Mesodermal cell (in vitro differentiated cells): ENCODE results near the gene TFCP2.

ENCODE experiments used
- H3K27ac ChIP-seq: 2 replicates; pipeline ENCODE4 v1.7.0; 2013; ENCODE audit warnings: mild to moderate bottlenecking, low read depth, low read length, moderate library complexity; ENCODE audit not compliant: severe bottlenecking
- H3K36me3 ChIP-seq: 2 replicates; pipeline ENCODE4 v1.7.1; 2013; ENCODE audit warnings: mild to moderate bottlenecking, low read length, moderate library complexity; ENCODE audit not compliant: control insufficient read depth, insufficient read depth
- H3K4me1 ChIP-seq: one replicate; pipeline ENCODE4 v1.7.1; 2013; ENCODE audit warnings: mild to moderate bottlenecking, low read length; ENCODE audit not compliant: insufficient read depth, control insufficient read depth, poor library complexity, severe bottlenecking
- H3K4me3 ChIP-seq: 2 replicates; pipeline ENCODE4 v1.7.0; 2013; ENCODE audit warnings: low read length, control low read depth, mild to moderate bottlenecking; ENCODE audit not compliant: insufficient read depth, poor library complexity, severe bottlenecking; ENCODE audit errors: extremely low read depth
- H3K9me3 ChIP-seq: 2 replicates; pipeline ENCODE4 v1.7.1; 2013; ENCODE audit warnings: mild to moderate bottlenecking, low read length, moderate library complexity; ENCODE audit not compliant: control insufficient read depth
- WGBS, 2 experiments: methylation state at CpG; one replicate each; pipeline ENCODE4 v1.1.5; 2013; ENCODE audit warnings: missing lambda C conversion rate in 2 of 2; ENCODE audit not compliant: insufficient coverage in 2 of 2; 5-methylcytosine and 5-hydroxymethylcytosine counted together

The TFCP2 gene

DNA sequence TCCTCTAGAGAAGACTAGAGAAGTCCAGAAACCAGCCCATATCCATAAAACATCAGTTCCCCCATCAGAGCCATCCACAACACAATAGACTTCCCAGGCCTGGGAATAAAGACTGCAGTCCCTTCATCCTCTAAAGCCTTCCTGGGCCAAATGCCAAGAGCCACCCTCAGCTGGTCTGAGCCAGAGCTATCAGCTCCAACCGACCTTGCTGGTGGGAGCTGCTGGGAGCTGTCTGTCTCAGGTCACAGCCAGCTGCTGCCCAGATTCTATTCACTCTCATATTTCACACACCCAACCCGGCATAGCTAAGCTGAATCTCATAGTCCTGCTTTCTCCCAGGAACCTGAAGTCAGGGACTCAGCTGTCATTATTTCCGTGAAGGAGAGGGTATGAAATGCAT is 10.9 kb upstream of the TFCP2 start:
- 58 to 63% methylated on average over 1 to 2 of the region's 3 CpGs for WGBS, 2 experiments
- Histone ChIP-seq H3K4me1 (no peaks in the 10 kb centered on the region), H3K9me3 (no peaks in the 10 kb centered on the region), H3K27ac (no peak overlapping the region), H3K4me3 (no peak overlapping the region), H3K36me3 (no peaks in the 10 kb centered on the region)

DNA sequence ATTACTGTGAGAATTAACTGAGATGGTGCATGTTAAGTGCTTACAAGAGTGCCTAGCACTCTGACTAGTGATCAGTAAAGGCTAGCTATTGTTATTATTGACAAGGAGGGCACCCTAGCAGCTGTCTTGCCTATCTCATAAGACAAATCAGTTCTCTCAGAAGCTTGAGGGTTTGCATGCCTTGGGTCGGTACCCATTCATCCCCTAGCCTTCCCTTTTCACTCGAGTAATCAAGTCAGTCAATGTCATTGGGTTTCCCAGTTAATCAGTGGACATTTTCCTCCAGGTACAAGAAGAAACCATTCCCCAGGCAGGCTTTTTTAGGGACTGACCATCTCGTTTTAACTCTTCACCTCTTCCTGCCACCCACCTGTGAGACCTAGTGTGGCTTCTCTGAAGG is 10.4 kb upstream of the TFCP2 start:
- WGBS, 2 experiments, result 84 to 92% methylated on average over 3 of the region's 3 CpGs
- no peaks in the 10 kb centered on the region for H3K36me3 ChIP-seq
- no peak overlapping the region for H3K27ac ChIP-seq
- H3K4me3 ChIP-seq, result no peak overlapping the region
- no peaks in the 10 kb centered on the region for H3K4me1 ChIP-seq
- H3K9me3 ChIP-seq, result no peaks in the 10 kb centered on the region

GRCh38 chr12:51181558-51181957 is 8.6 kb upstream of the TFCP2 start:
- 75 to 100% methylated on average over 1 of the region's 5 CpGs for WGBS, 2 experiments

GRCh38 chr12:51177897-51178296 is 5.0 kb upstream of the TFCP2 start:
- no peaks in the 10 kb centered on the region for H3K9me3 ChIP-seq
- 100% methylated on average over 1 of the region's 2 CpGs for WGBS, 2 experiments
- no peak overlapping the region for H3K27ac ChIP-seq
- H3K4me3 ChIP-seq, result no peak overlapping the region
- H3K36me3 ChIP-seq, result no peaks in the 10 kb centered on the region
- no peaks in the 10 kb centered on the region for H3K4me1 ChIP-seq

More at GRCh38 chr12:51181558-51181957, 8.6 kb upstream of the TFCP2 start:
- Histone ChIP-seq H3K9me3 (no peaks in the 10 kb centered on the region), H3K4me1 (no peaks in the 10 kb centered on the region), H3K4me3 (no peak overlapping the region), H3K36me3 (no peaks in the 10 kb centered on the region), H3K27ac (no peak overlapping the region)

GRCh38 chr12:51174501-51174900 is 1.6 kb upstream of the TFCP2 start:
- no peak overlapping the region for H3K27ac ChIP-seq
- 83% methylated on average over 1 of the region's 1 CpG; no CpG with 5 or more reads in 1 of the 2 experiments for WGBS, 2 experiments
- peaks cover 9% of the 10 kb centered on the region for H3K36me3 ChIP-seq
- H3K4me3 ChIP-seq, result no peak overlapping the region
- no peaks in the 10 kb centered on the region for H3K4me1 ChIP-seq
- no peaks in the 10 kb centered on the region for H3K9me3 ChIP-seq

- H3K4me1 ChIP-seq, result no peaks in the 10 kb centered on the region
- no peaks in the 10 kb centered on the region for H3K9me3 ChIP-seq
- 5 to 9% methylated on average over 7 to 15 of the region's 16 CpGs for WGBS, 2 experiments
- H3K36me3 ChIP-seq, result peaks cover 14% of the 10 kb centered on the region
- H3K4me3 ChIP-seq, result peak overlapping the region; percentile 76
- H3K27ac ChIP-seq, result peak overlapping the region; percentile 100
These were observed 936 bp downstream of the TFCP2 start for GRCh38 chr12:51171884-51172514.

DNA sequence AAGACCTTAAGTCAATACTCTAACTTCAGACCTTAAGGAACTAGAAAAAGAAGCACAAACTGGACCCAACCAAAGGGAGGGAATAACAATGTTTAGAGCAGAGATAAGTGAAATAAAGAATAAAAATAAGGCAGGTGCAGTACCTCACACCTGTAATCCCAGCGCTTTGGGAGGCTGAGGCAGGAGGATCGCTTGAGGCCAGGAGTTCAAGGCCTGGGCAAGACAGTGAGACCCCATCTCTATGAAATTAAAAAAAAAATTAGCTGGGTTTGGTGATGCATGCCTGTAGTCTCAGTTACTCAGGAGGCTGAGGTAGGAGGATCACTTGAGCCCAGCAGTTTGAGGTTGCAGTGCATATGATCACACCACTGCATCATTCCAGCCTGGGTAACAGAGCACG is 9.1 kb downstream of the TFCP2 start:
- no peak overlapping the region for H3K4me3 ChIP-seq
- H3K4me1 ChIP-seq, result no peaks in the 10 kb centered on the region
- H3K9me3 ChIP-seq, result no peaks in the 10 kb centered on the region
- H3K27ac ChIP-seq, result no peak overlapping the region
- peaks cover 8% of the 10 kb centered on the region for H3K36me3 ChIP-seq
- 96 to 100% methylated on average over 1 to 3 of the region's 3 CpGs for WGBS, 2 experiments

DNA sequence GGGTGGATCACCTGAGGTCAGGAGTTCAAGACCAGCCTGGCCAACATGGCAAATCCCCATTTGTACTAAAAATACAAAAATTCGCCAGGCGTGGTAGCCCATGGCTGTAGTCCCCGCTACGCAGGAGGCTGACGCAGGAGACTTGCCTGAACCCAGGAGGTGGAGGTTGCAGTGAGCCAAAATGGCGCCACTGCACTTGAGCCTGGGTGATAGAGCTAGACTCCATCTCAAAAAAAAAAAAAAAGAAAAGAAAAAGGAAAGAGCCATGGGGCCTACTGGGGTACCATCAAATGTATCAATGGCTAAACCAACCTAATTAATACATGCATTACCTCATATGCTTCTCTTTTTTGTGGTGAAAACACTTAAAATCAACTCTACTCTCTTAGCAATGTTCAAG is 10.7 kb downstream of the TFCP2 start:
- Histone ChIP-seq H3K27ac (no peak overlapping the region), H3K9me3 (no peaks in the 10 kb centered on the region), H3K4me1 (no peaks in the 10 kb centered on the region), H3K36me3 (peaks cover 8% of the 10 kb centered on the region), H3K4me3 (no peak overlapping the region)
- WGBS, 2 experiments, result 90 to 97% methylated on average over 5 to 6 of the region's 6 CpGs

DNA sequence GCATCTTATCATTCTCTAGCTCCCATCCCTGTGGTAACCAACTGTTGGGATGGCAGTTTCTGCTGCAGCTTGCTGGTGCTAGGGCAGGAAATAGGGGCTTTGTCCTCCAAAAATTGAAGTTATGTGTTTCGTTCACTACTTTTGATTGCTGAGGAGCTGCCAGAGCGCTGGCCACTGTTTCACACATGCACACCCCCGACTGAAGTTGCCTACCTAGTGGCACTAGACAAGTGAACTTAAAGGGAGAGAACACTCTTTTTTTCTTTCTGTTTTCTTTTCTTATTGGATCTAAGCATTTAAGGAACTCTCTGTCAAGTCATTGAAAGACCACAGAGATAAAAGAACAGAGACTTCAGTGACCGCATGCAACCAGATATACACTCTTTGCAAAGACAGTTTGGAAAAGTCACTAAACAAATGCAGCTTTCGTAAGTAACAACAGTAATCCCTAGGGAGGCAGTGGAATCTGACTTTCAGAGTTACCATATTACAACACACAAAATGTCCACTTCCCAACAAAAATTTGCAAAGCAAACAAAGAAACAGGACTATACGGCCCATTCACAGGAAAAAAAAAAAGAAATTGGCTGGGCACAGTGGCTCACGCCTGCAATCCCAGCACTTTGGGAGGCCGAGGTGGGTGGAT is 12.0 kb downstream of the TFCP2 start:
- 92 to 93% methylated on average over 4 of the region's 8 CpGs for WGBS, 2 experiments
- Histone ChIP-seq H3K9me3 (no peaks in the 10 kb centered on the region), H3K36me3 (peaks cover 8% of the 10 kb centered on the region), H3K4me1 (no peaks in the 10 kb centered on the region), H3K4me3 (no peak overlapping the region), H3K27ac (no peak overlapping the region)

- H3K4me3 ChIP-seq, result no peak overlapping the region
- H3K36me3 ChIP-seq, result peaks cover 8% of the 10 kb centered on the region
- no peak overlapping the region for H3K27ac ChIP-seq
- 100% methylated on average over 1 of the region's 3 CpGs; no CpG with 5 or more reads in 1 of the 2 experiments for WGBS, 2 experiments
- no peaks in the 10 kb centered on the region for H3K9me3 ChIP-seq
- H3K4me1 ChIP-seq, result no peaks in the 10 kb centered on the region
These were observed 16.6 kb downstream of the TFCP2 start for GRCh38 chr12:51156245-51156765.

DNA sequence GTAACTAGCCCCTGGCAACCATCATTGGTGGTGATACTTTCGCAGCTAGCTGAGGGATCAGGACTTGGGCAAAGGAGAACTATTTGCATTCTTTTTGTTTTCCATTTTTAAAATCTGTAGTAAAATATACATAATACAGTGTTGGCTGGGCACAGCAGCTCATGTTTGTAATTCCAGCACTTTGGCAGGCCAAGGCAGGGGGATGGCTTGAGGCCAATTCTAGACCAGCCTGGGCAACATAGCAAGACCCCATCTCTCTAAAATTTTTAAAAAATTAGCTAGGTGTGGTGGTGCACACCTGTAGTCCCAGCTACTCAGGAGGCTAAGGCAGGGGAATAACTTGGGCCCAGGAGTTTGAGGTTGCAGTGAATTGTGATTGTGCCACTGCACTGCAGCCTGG is 20.0 kb downstream of the TFCP2 start:
- Histone ChIP-seq H3K4me3 (no peak overlapping the region), H3K27ac (no peak overlapping the region), H3K36me3 (peaks cover 3% of the 10 kb centered on the region), H3K4me1 (no peaks in the 10 kb centered on the region), H3K9me3 (no peaks in the 10 kb centered on the region)
- no CpG with 5 or more reads among the region's 1 CpG for whole genome bisulfite sequencing, 2 experiments
